ENCODE measurements around the gene TLX1. TPM values are rescaled to one million over a fixed set of nuclear protein-coding genes. Genes with fewer than 3 reads are reported as not detected.

The TLX1 gene
- total and polyA plus RNA-seq, 4 donors = 0.33 TPM; not detected in 3

Other genes starting within 250 kb of the TLX1 start
- 10 to 100 TPM; 49.2 to 64.2 TPM for gene SLF2, start 218.3 kb upstream of the TLX1 start, total RNA-seq
- 10 to 100 TPM; 34.1 to 34.5 TPM for gene SLF2, start 218.3 kb upstream of the TLX1 start, polyA plus RNA-seq (ENCODE audit: insufficient read length in 2 of 2)
- 1 to 10 TPM; 8.6 to 9.9 TPM for gene SEMA4G, start 161.8 kb upstream of the TLX1 start, total RNA-seq
- gene SEMA4G, start 161.8 kb upstream of the TLX1 start, polyA plus RNA-seq (ENCODE audit: insufficient read length in 2 of 2) = 10 to 100 TPM; 67.0 to 72.6 TPM
- 10 to 100 TPM; 33.6 to 90.5 TPM for gene MRPL43, start 143.8 kb upstream of the TLX1 start, total RNA-seq
- 100 to 1,000 TPM in 1 of 2 donors, 10 to 100 TPM in 1; 99.9 to 124 TPM for gene MRPL43, start 143.8 kb upstream of the TLX1 start, polyA plus RNA-seq (ENCODE audit: insufficient read length in 2 of 2)
- gene TWNK, start 143.8 kb upstream of the TLX1 start, total RNA-seq = 1 to 10 TPM; 4.8 to 6.5 TPM
- gene TWNK, start 143.8 kb upstream of the TLX1 start, polyA plus RNA-seq (ENCODE audit: insufficient read length in 2 of 2) = 10 to 100 TPM in 1 of 2 donors, 1 to 10 TPM in 1; 8.4 to 10.2 TPM
- gene LZTS2, start 131.5 kb upstream of the TLX1 start, total RNA-seq = 10 to 100 TPM; 15.1 to 27.8 TPM
- gene LZTS2, start 131.5 kb upstream of the TLX1 start, polyA plus RNA-seq (ENCODE audit: insufficient read length in 2 of 2) = 10 to 100 TPM; 30.1 to 37.9 TPM
- 1 to 10 TPM; 5.0 to 8.4 TPM for gene PDZD7, start 100.2 kb upstream of the TLX1 start, total RNA-seq
- 10 to 100 TPM; 10.9 to 13.9 TPM for gene PDZD7, start 100.2 kb upstream of the TLX1 start, polyA plus RNA-seq (ENCODE audit: insufficient read length in 2 of 2)
- 10 to 100 TPM; 27.1 to 38.2 TPM for gene SFXN3, start 100.1 kb upstream of the TLX1 start, total RNA-seq
- 10 to 100 TPM; 49.7 to 55.8 TPM for gene SFXN3, start 100.1 kb upstream of the TLX1 start, polyA plus RNA-seq (ENCODE audit: insufficient read length in 2 of 2)
- 10 to 100 TPM in 1 of 2 donors, 1 to 10 TPM in 1; 4.2 to 10.0 TPM for gene KAZALD1, start 69.3 kb upstream of the TLX1 start, total RNA-seq
- 1 to 10 TPM; 2.5 to 4.5 TPM for gene KAZALD1, start 69.3 kb upstream of the TLX1 start, polyA plus RNA-seq (ENCODE audit: insufficient read length in 2 of 2)
- gene LBX1, start 98.2 kb downstream of the TLX1 start, total RNA-seq = 1 to 10 TPM; 1.9 to 4.0 TPM
- 10 to 100 TPM; 26.0 to 27.5 TPM for gene LBX1, start 98.2 kb downstream of the TLX1 start, polyA plus RNA-seq (ENCODE audit: insufficient read length in 2 of 2)
- 10 to 100 TPM; 20.1 to 32.4 TPM for gene BTRC, start 222.9 kb downstream of the TLX1 start, total RNA-seq
- 10 to 100 TPM; 40.7 to 41.5 TPM for gene BTRC, start 222.9 kb downstream of the TLX1 start, polyA plus RNA-seq (ENCODE audit: insufficient read length in 2 of 2)